HG03060 (cell line): ENCODE results near the gene ASCC1.
"Not testable (repeated sequence)": the region's sequence is repeated elsewhere in the genome, so short reads cannot be mapped to it uniquely, and the experiment has no call there.

ENCODE experiments used
- ATAC-seq: cut with Tn5 transposase; IDR thresholded peaks from one replicate; pipeline ENCODE4 v1.9.1; 2021; ENCODE audit warnings: low read depth, moderate number of reproducible peaks; ENCODE audit not compliant: unreplicated experiment

The ASCC1 gene

GRCh38 chr10:72223743-72224101, 7.6 kb upstream of the ASCC1 start:
- ATAC-seq: no peak

DNA sequence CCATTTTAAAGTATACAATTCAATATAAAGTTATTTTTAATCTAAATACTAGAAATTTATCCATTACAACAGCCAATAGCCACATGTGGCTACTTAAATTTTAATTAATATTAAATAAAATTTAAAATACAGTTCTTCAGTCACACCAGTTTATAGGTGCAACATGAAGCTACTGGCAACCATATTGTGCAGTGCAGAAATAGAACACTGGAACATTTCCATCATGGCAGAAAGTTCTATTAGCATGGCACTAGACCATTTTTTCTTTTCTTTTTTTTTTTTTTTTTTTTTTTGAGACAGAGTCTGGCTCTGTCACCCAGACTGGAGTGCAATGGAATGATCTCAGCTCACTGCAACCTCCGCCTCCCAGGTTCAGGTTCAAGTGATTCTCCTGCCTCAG, 5.2 kb upstream of the ASCC1 start:
- no peak for ATAC-seq

DNA sequence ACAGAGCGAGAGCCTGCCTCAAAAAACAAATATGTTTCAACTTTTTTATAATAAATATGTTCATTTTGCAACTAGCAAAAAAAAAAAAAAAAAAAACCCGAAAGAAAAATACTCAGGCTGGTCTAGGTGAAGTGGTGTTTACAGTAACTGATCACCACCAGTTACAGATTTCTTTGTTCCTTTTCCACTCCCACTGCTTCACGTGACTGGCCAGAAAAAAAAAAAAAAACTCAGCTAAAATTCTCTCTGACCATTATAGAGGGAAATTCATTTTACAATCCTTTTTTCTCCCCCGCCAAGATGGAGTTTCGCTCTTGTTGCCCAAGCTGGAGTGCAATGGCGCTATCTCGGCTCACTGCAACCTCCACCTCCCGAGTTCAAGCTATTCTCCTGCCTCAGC, 4.6 kb upstream of the ASCC1 start:
- ATAC-seq: no peak

GRCh38 chr10:72219235-72219814, 3.2 kb upstream of the ASCC1 start:
- no peak for ATAC-seq

DNA sequence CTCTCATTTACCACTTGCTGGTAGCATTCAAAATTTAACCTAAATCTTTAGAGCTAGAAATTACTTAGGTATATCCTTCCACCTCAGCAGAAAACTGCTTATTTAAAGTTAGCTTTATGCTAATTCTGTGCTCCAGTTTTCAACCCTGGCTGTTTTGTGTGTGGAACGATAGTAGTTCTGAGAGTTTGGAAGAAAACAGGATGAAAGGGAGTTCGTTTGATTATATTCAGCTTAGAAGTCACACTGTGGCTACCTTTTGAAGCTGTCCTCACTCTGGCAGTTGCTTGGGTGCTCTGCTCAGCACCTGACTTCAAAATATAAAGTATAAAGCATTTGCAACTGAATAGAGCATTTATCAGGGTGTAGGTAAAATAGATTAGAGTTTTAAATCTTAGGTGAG, 2.6 kb upstream of the ASCC1 start:
- ATAC-seq: no peak

- ATAC-seq: no peak
These were observed 2.2 kb upstream of the ASCC1 start for GRCh38 chr10:72218325-72218724.

DNA sequence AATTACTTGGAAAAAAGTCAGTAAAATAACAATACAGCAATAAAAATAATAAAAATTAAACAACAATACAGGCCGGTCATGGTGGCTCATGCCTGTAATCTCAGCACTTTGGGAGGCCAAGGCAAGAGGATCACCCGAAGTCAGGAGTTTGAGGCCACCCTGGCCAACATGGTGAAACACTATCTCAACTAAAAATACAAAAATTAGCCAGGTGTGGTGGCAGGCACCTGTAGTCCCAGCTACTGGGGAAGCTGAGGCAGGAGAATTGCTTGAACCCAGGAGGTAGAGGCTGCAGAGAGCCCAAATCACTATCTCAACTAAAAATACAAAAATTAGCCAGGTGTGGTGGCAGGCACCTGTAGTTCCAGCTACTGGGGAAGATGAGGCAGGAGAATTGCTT, 4.2 kb downstream of the ASCC1 start:
- not testable (repeated sequence) for ATAC-seq

DNA sequence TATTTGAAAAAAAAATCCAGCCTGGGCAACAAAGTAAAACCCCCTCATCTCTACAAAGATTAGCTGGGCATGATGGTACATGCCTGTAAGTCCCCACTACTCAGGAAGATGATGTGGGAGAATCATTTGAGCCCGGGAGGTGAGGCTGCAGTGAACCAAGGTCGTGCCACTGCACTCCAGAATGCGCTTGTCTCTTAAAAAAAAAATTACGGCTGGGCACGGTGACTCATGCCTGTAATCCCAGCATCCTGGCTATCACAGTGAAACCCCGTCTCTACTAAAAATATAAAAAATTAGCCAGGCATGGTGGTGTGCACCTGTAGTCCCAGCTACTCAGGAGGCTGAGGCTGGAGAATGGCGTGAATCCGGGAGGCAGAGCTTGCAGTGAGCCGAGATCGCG, 4.7 kb downstream of the ASCC1 start:
- ATAC-seq: not testable (repeated sequence)

GRCh38 chr10:72208526-72208925, 7.5 kb downstream of the ASCC1 start:
- ATAC-seq: not testable (repeated sequence)

DNA sequence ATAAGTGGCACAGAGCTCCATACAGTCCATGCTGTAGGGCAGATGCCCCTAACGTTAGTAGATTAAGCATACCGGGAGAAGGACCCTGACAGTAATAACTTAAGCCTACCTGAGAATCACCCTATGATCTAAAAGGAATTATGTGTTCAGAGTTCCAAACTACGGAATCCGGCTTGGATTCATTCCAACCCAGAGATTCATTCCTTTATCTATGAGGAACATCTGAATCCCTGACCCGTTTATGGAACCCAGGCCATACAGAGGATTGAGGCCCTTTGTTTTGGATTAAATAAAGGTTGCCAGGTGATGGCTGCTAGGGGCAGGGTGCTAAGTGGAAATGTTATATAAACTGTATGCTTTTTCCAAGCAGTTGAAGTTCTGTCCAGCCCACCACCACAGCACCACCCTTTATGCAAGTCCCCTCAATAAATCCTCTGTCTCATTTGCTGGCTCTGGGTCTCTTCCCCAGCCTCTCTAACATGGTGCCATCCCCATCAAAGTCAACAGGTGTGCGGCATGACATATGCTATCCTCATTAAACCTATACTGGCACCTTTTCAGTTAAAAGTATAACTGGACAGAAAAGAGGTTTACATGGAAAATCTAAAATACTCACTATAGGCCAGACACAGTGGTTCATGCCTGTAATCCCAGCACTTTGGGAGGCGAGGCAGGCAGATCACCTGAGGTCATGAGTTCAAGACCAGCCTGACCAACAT, 9.4 kb downstream of the ASCC1 start:
- no peak for ATAC-seq

DNA sequence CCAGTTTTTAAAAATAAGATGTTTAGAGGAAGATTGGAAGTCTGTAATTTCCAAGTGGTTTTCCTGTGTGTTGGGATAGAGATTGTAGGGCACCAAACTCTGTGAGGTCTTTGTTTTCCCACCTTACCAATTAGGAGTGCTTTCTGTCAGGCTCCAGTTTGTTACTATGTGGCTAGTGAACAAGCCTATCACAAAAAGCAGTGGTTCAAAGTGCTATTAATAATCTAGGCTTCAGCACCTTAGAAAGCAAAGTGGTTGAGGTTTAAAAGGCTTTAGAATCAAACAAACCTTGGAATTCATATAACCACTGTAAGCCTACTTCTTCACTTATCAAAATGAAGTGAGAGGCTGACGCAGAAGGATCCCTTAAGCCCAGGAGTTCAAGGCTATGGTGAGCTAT, 11.4 kb downstream of the ASCC1 start:
- no peak for ATAC-seq

DNA sequence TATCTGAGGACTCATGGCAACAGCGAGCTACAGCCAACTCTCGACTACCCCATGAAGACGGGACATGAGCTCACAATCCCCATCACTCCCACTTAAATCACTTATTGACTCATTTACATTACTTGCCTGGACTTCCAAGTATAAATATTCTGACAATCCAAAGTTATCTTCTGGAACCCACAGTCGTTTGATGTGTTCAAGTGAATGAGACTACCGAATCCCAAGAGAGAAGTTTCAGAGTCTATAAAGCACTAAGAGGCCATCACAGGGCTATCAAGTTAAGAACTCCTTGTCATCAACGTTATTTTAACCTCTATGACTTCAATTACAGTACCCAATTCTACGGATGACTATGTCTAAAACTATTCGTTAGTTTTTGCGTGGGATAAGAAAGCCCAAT, 11.8 kb downstream of the ASCC1 start:
- no peak for ATAC-seq

GRCh38 chr10:72201293-72201692, 14.8 kb downstream of the ASCC1 start:
- no peak for ATAC-seq

DNA sequence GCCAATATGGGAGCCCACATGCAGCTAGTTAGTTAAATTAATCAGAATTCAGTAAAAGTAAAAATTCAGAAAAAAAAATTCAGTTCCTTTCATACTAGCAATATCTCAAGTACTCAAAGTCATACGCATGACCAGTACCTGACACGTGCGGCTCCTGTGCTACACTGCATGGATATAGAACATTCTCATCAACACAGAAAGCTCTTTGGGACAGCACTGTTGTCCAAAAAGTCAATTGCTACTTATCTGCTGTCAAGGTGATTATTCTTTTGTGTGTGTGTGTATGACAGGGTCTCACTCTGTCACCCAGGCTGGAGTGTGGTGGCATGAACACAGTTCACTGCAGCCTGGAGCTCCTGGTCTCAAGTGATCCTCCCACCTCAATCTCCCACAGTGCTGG, 15.2 kb downstream of the ASCC1 start:
- no peak for ATAC-seq

- ATAC-seq: no peak
These were observed 21.1 kb downstream of the ASCC1 start for GRCh38 chr10:72194949-72195348.

- no peak for ATAC-seq
These were observed 29.1 kb downstream of the ASCC1 start for GRCh38 chr10:72186982-72187330.

- no peak for ATAC-seq
These were observed 29.7 kb downstream of the ASCC1 start for GRCh38 chr10:72186258-72186981.

DNA sequence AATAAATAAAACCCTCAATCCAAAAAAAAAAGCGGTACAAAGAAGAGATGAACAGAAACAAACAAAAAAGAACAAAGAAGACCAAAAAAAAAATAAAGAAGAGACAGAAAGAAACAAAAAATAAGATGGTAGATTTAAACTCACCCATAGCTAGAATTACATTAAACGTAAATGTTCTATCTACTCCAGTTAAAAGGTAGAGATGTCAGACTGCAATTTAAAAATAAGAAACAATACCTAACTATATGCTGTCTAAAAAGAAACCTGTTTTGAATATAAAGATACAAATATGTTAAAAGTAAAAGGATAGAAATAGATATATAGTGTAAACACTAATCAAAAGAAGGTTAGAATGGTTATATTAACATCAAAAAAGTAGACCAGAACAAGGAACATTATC, 31.9 kb downstream of the ASCC1 start:
- no peak for ATAC-seq

- ATAC-seq: no peak
These were observed 38.6 kb downstream of the ASCC1 start for GRCh38 chr10:72177454-72177853.

- ATAC-seq: no peak
These were observed 39.4 kb downstream of the ASCC1 start for GRCh38 chr10:72176701-72177100.

GRCh38 chr10:72175149-72175548, 40.9 kb downstream of the ASCC1 start:
- ATAC-seq: no peak

DNA sequence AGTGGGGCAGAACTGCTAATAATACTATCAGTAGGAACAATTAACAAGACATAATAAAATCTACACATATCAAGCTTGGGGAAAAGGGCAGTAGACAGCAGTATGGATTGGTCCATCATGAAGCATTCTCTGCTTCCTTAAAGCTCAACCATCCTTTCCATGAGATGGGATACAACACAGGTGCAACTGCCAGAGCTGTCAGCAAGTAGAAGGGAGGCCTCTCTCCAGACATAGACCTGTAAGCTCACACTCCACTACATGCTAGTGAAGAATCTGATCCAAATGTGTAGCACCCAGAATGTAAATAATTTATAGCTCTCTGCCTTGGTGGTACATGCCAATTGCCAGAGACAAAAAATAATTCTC, 41.8 kb downstream of the ASCC1 start:
- ATAC-seq: peak; percentile 5
